Thyroid gland (tissue), 4 donors: ENCODE data around the gene ZNFX1. TPM values are rescaled to one million over a fixed set of nuclear protein-coding genes. Genes with fewer than 3 reads are reported as not detected.

ENCODE experiments used
- DNase-seq, 2 donors: peaks; one replicate each; pipeline ENCODE4 v3.0.0-alpha.2; 2019
- H3K27ac ChIP-seq, 3 donors: fragments of 200-600 bp; sonication (generic); 1 replicate in 2 of 3; 2 replicates in 1 of 3; pipeline ENCODE4 v1.5.1; 2016 to 2019; ENCODE audit warnings: mild to moderate bottlenecking in 1 of 3, moderate library complexity in 1 of 3
- H3K27me3 ChIP-seq: fragments of 200-600 bp; sonication (generic); one replicate; pipeline ENCODE4 v1.5.1; 2019
- H3K36me3 ChIP-seq, 2 donors: fragments of 200-600 bp; sonication (generic); one replicate each; pipeline ENCODE4 v1.5.1; 2016 to 2019
- H3K4me1 ChIP-seq, 2 donors: fragments of 200-600 bp; sonication (generic); one replicate each; pipeline ENCODE4 v1.5.1; 2017 to 2019
- H3K4me3 ChIP-seq, 3 donors: fragments of 200-600 bp; sonication (generic); replicated peaks in 1 of 3; 1 replicate in 2 of 3; 2 replicates in 1 of 3; pipeline ENCODE4 v1.5.1; 2016; ENCODE audit warnings: mild to moderate bottlenecking in 1 of 3
- H3K9me3 ChIP-seq: fragments of 200-600 bp; sonication (generic); one replicate; pipeline ENCODE4 v1.5.1; 2017
- CTCF ChIP-seq, 6 experiments: fragments of 200-600 bp in 3 of 6; fragments of 450-650 bp in 3 of 6; sonication (generic) in 3 of 6; IDR thresholded peaks; one replicate each; pipeline ENCODE4 v1.5.1; 2016 to 2019; ENCODE audit warnings: antibody characterized with exemption in 6 of 6, mild to moderate bottlenecking in 2 of 6, inconsistent platforms in 1 of 6, moderate library complexity in 1 of 6
- POLR2A ChIP-seq, 2 donors: fragments of 450-650 bp; IDR thresholded peaks; one replicate each; pipeline ENCODE4 v1.6.1; 2017; ENCODE audit warnings: antibody characterized with exemption in 2 of 2, mild to moderate bottlenecking in 2 of 2, moderate library complexity in 1 of 2
- WGBS, 2 donors: methylation state at CpG; one replicate each; pipeline ENCODE4 v1.1.5; 2017; 5-methylcytosine and 5-hydroxymethylcytosine counted together
- intact Hi-C: fragments of 100-400 bp; cut with DNase I; formaldehyde crosslinking; loops from one replicate; pipeline ENCODE4 v1.15.1; 2023
- total RNA-seq, 4 donors: library from RNA; depleted of rRNA; stranded (reverse); fragments of >200 nt; gene quantifications; one replicate each; pipeline ENCODE4 v1.2.3, GENCODE V29; 2016

ZNFX1 gene
- total RNA-seq, 4 donors from 2014 or later, result 39.8 to 52.2 (median 46.3) TPM

GRCh38 chr20:49248879-49249665 is 28.8 kb downstream of the ZNFX1 start:
- H3K27me3 ChIP-seq, result no peaks in the 10 kb centered on the region
- no peaks in the 10 kb centered on the region for H3K9me3 ChIP-seq
- H3K4me3 ChIP-seq, result no peak overlapping the region
- H3K4me1 ChIP-seq, result no peaks in the 10 kb centered on the region
- intact Hi-C loops, result loop anchor here (5.0 to 10.0 kb wide), 2 partner anchors 78 to 236 kb away; partner anchors contain the start of gene KCNB1
- peaks cover 84 to 89% of the 10 kb centered on the region in 2 donors for H3K36me3 ChIP-seq
- WGBS, 2 donors, result 88 to 94% methylated on average over 11 to 18 of the region's 18 CpGs
- TF ChIP-seq CTCF (IDR thresholded peaks at IDR 0.05), result no peak
- no peak for TF ChIP-seq POLR2A (IDR thresholded peaks at IDR 0.05)
- H3K27ac ChIP-seq, result no peak overlapping the region
- DNase-seq, result no peak

DNA sequence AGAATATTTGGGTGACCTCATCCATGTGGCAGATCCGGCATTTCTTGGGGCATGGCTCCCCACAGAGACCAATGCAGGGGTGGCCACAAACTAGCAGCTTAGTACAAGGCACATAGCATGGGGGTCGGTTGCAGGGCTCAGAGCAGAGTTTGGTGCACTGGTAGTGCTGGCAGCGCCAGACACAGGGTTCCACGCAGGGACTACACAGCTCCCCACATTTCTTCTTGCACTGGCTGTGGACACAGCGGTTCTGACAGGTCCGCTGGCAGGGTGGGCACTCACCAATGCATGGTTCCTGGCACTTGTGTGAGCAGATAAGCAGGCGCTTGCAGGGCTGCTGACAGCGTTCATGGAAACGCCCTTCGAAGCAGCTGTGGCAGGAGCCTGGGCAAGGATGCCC is 29.6 kb downstream of the ZNFX1 start:
- no peak overlapping the region for H3K4me3 ChIP-seq
- peaks cover 82 to 89% of the 10 kb centered on the region in 2 donors for H3K36me3 ChIP-seq
- intact Hi-C loops, result loop anchor here (5.0 to 10.0 kb wide), 2 partner anchors 79 to 236 kb away; partner anchors contain the start of gene KCNB1
- no peaks in the 10 kb centered on the region for H3K27me3 ChIP-seq
- H3K4me1 ChIP-seq, result no peaks in the 10 kb centered on the region
- WGBS, 2 donors, result 81 to 91% methylated on average over 6 to 9 of the region's 10 CpGs
- TF ChIP-seq POLR2A (IDR thresholded peaks at IDR 0.05) (no peak), CTCF (IDR thresholded peaks at IDR 0.05) (no peak)
- no peak for DNase-seq
- no peak overlapping the region for H3K27ac ChIP-seq
- no peaks in the 10 kb centered on the region for H3K9me3 ChIP-seq

- WGBS, 2 donors, result 70 to 73% methylated on average over 5 of the region's 5 CpGs
- Histone ChIP-seq H3K27me3 (no peaks in the 10 kb centered on the region), H3K36me3 (peaks cover 82 to 89% of the 10 kb centered on the region in 2 donors), H3K4me1 (no peaks in the 10 kb centered on the region), H3K27ac (no peak overlapping the region), H3K4me3 (no peak overlapping the region), H3K9me3 (no peaks in the 10 kb centered on the region)
- no peak for TF ChIP-seq POLR2A (IDR thresholded peaks at IDR 0.05)
- no peak for TF ChIP-seq CTCF (IDR thresholded peaks at IDR 0.05)
- no peak for DNase-seq
- intact Hi-C loops, result loop anchor here (5.0 to 10.0 kb wide), 2 partner anchors 80 to 237 kb away; partner anchors contain the start of gene KCNB1
Observed at GRCh38 chr20:49247792-49248191, 30.1 kb downstream of the ZNFX1 start.

- WGBS, 2 donors, result 93 to 94% methylated on average over 8 of the region's 8 CpGs
- no peak for DNase-seq
- Histone ChIP-seq H3K27ac (no peak overlapping the region), H3K27me3 (no peaks in the 10 kb centered on the region), H3K4me1 (no peaks in the 10 kb centered on the region), H3K36me3 (peaks cover 80 to 89% of the 10 kb centered on the region in 2 donors), H3K4me3 (no peak overlapping the region), H3K9me3 (no peaks in the 10 kb centered on the region)
- TF ChIP-seq CTCF (IDR thresholded peaks at IDR 0.05) (no peak), POLR2A (IDR thresholded peaks at IDR 0.05) (no peak)
- intact Hi-C loops, result loop anchor here (5.0 to 10.0 kb wide), 2 partner anchors 80 to 238 kb away; partner anchors contain the start of gene KCNB1
Observed at GRCh38 chr20:49247169-49247723, 30.6 kb downstream of the ZNFX1 start.
